Fibroblast of villous mesenchyme (primary cell): Measurements from ENCODE around the gene CADPS. TPM values are rescaled to one million over a fixed set of nuclear protein-coding genes. Genes with fewer than 3 reads are reported as not detected.

ENCODE experiments used
- DNase-seq: peaks from one replicate; pipeline ENCODE4 v3.0.0-alpha.2; 2010; ENCODE audit warnings: low read depth
- H3K4me3 ChIP-seq: 2 replicates; pipeline ENCODE4 v1.5.1; 2011; ENCODE audit warnings: low read depth, mild to moderate bottlenecking, low read length
- CTCF ChIP-seq: IDR thresholded peaks from 2 replicates; pipeline ENCODE4 v1.5.1; 2012; ENCODE audit warnings: low read depth, mild to moderate bottlenecking, low read length; ENCODE audit not compliant: insufficient read depth
- total RNA-seq: library from RNA; depleted of rRNA; stranded (reverse); fragments of >200 nt; gene quantifications from 2 replicates; pipeline ENCODE4 v1.2.3, GENCODE V29; 2012

Gene CADPS
- total RNA-seq, 1 donor, result not detected

GRCh38 chr3:62621176-62621575, 254.0 kb downstream of the CADPS start:
- H3K4me3 ChIP-seq, result no peak overlapping the region
- no peak for TF ChIP-seq CTCF
- no peak for DNase-seq

GRCh38 chr3:62615258-62615849, 259.9 kb downstream of the CADPS start:
- H3K4me3 ChIP-seq, result no peak overlapping the region
- no peak for DNase-seq
- no peak for TF ChIP-seq CTCF

- H3K4me3 ChIP-seq, result no peak overlapping the region
- no peak for TF ChIP-seq CTCF
- no peak for DNase-seq
Observed at GRCh38 chr3:62614527-62614926, 260.7 kb downstream of the CADPS start.

GRCh38 chr3:62611541-62612240, 263.5 kb downstream of the CADPS start:
- H3K4me3 ChIP-seq, result no peak overlapping the region
- no peak for TF ChIP-seq CTCF
- DNase-seq, result peak; percentile 21

GRCh38 chr3:62607287-62608029, 267.8 kb downstream of the CADPS start:
- no peak overlapping the region for H3K4me3 ChIP-seq
- no peak for TF ChIP-seq CTCF
- DNase-seq, result peak; percentile 25

GRCh38 chr3:62605413-62606068, 269.7 kb downstream of the CADPS start:
- no peak for DNase-seq

More at GRCh38 chr3:62605413-62606068, 269.7 kb downstream of the CADPS start:
- H3K4me3 ChIP-seq, result no peak overlapping the region
- TF ChIP-seq CTCF, result no peak
